Hepatocyte (in vitro differentiated cells): ENCODE data around the gene ANKRD16. TPM values are rescaled to one million over a fixed set of nuclear protein-coding genes. Genes with fewer than 3 reads are reported as not detected.
A peak's percentile ranks its signal among the peaks of the same experiment; 100 is the strongest.

Experiments
- DNase-seq: peaks from one replicate; pipeline ENCODE4 v3.0.0-alpha.2; 2016; ENCODE audit warnings: low spot score
- H2AFZ ChIP-seq: fragments of 200-600 bp; sonication (generic); 2 replicates; pipeline ENCODE4 v1.6.0; 2016; ENCODE audit warnings: antibody characterized with exemption, mild to moderate bottlenecking
- H3K27ac ChIP-seq: fragments of 200-600 bp; sonication (generic); 2 replicates; pipeline ENCODE4 v1.5.1; 2016; ENCODE audit warnings: mild to moderate bottlenecking
- H3K27me3 ChIP-seq: fragments of 200-600 bp; sonication (generic); 2 replicates; pipeline ENCODE4 v1.6.1; 2016
- H3K36me3 ChIP-seq: fragments of 200-600 bp; sonication (generic); replicated peaks from 2 replicates; pipeline ENCODE4 v1.5.1; 2016; ENCODE audit warnings: low read depth; ENCODE audit not compliant: insufficient read depth
- H3K4me1 ChIP-seq: fragments of 200-600 bp; sonication (generic); 2 replicates; pipeline ENCODE4 v1.5.1; 2016; ENCODE audit warnings: mild to moderate bottlenecking, moderate library complexity; ENCODE audit not compliant: insufficient read depth
- H3K4me2 ChIP-seq: fragments of 200-600 bp; sonication (generic); 2 replicates; pipeline ENCODE4 v1.6.0; 2016
- H3K4me3 ChIP-seq: fragments of 200-600 bp; sonication (generic); 2 replicates; pipeline ENCODE4 v1.5.1; 2016; ENCODE audit warnings: mild to moderate bottlenecking
- H3K79me2 ChIP-seq: fragments of 200-600 bp; sonication (generic); 2 replicates; pipeline ENCODE4 v1.6.0; 2017; ENCODE audit warnings: mild to moderate bottlenecking
- H3K9me2 ChIP-seq: fragments of 200-600 bp; sonication (generic); replicated peaks from 2 replicates; pipeline ENCODE4 v1.6.0; 2017; ENCODE audit warnings: mild to moderate bottlenecking; ENCODE audit not compliant: insufficient read depth
- H3K9me3 ChIP-seq: fragments of 200-600 bp; sonication (generic); 2 replicates; pipeline ENCODE4 v1.5.1; 2016; ENCODE audit warnings: low read depth, mild to moderate bottlenecking
- H4K20me1 ChIP-seq: fragments of 200-600 bp; sonication (generic); 2 replicates; pipeline ENCODE4 v1.6.0; 2016; ENCODE audit warnings: mild to moderate bottlenecking; ENCODE audit not compliant: insufficient read depth, poor library complexity, severe bottlenecking
- EZH2 ChIP-seq: fragments of 200-600 bp; sonication (generic); IDR thresholded peaks from 2 replicates; pipeline ENCODE4 v1.6.1; 2016; ENCODE audit warnings: antibody characterized with exemption, mild to moderate bottlenecking, borderline replicate concordance
- EZH2phosphoT487 ChIP-seq: fragments of 200-600 bp; sonication (generic); IDR thresholded peaks from one replicate; pipeline ENCODE4 v1.6.1; 2018; ENCODE audit warnings: antibody characterized with exemption, mild to moderate bottlenecking, low read depth, moderate library complexity; ENCODE audit not compliant: unreplicated experiment, severe bottlenecking
- WGBS: methylation state at CpG from one replicate; pipeline ENCODE4 v1.1.6; 2016; ENCODE audit warnings: low lambda C conversion rate; ENCODE audit errors: missing lambda C conversion rate; 5-methylcytosine and 5-hydroxymethylcytosine counted together
- polyA plus RNA-seq: library from polyadenylated mRNA; unstranded; fragments of >200 nt; fragmentation: Nextera tagmentation; extraction: Ambion mirVana; gene quantifications from 2 replicates; pipeline ENCODE4 v1.2.1, GENCODE V29; 2016
- total RNA-seq: library from RNA; depleted of rRNA; stranded (reverse); fragments of >200 nt; gene quantifications from 2 replicates; pipeline ENCODE4 v1.2.3, GENCODE V29; 2014
- TF ChIP-seq, protein P1 (sequence below): fragments of 200-600 bp; sonication (generic); IDR thresholded peaks from 2 replicates; pipeline ENCODE4 v1.5.1; 2016; ENCODE audit warnings: antibody characterized with exemption, mild to moderate bottlenecking; ENCODE audit not compliant: poor library complexity

ANKRD16 gene
- total RNA-seq (4.6 and 6.8 TPM in 2 replicates), polyA plus RNA-seq (11.5 and 15.7 TPM in 2 replicates)

DNA sequence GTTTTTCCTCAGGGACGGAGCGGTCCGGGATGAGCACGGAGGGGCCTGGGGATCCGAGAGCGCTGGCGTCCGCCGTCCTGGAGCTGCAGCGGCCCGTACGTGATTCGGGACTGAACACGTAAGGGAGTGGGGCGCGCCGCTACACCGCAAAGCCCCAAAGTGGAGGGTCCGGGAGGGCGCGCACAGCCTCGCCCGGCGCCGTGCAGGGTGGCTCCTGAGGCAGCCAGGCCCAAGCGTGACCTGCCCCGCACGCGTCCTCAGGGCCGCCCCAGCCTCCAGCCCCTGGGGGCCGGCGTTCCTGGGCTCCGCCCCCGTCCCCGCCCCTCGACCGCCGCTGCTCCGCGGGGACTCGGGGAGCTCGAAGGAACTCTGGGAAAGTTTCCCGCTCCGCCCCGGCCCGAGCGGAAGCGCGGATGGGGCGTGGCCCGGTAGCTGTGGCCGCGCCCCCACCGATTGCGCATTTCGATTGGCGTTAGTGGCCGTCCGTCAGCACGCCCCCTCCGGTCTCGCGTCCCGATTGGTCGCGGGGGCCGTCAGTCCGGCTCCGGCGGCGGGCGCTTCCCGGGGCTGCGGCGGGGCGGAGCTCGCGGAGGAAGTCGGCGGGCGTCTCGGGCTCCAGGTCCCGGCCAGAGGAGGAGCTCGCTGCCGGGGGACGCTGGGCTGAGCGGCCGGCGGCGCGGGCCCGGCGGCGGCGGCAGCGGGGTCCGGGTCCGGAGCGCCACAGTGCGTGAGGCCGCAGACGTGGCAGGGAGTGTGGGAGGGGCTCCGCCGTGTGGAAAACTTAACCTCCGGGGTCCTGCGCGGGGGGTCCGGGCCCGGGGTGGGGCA lies at the start of gene ANKRD16, which contains the start of gene FBH1:
Gene ANKRD16 (minus strand): TSS at position 270 of the 828 bp plus-strand sequence. CDS start 539 bp downstream, outside the sequence.
Gene FBH1 (plus strand): TSS at position 620 of the 828 bp plus-strand sequence. CDS start 103 bp downstream, at position 723.
- TF ChIP-seq EZH2phosphoT487 (no peak), EZH2 (no peak)
- TF ChIP-seq, protein P1, sequence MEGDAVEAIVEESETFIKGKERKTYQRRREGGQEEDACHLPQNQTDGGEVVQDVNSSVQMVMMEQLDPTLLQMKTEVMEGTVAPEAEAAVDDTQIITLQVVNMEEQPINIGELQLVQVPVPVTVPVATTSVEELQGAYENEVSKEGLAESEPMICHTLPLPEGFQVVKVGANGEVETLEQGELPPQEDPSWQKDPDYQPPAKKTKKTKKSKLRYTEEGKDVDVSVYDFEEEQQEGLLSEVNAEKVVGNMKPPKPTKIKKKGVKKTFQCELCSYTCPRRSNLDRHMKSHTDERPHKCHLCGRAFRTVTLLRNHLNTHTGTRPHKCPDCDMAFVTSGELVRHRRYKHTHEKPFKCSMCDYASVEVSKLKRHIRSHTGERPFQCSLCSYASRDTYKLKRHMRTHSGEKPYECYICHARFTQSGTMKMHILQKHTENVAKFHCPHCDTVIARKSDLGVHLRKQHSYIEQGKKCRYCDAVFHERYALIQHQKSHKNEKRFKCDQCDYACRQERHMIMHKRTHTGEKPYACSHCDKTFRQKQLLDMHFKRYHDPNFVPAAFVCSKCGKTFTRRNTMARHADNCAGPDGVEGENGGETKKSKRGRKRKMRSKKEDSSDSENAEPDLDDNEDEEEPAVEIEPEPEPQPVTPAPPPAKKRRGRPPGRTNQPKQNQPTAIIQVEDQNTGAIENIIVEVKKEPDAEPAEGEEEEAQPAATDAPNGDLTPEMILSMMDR: no peak
- under 1% methylated on average over 58 of the region's 109 CpGs for WGBS

DNA sequence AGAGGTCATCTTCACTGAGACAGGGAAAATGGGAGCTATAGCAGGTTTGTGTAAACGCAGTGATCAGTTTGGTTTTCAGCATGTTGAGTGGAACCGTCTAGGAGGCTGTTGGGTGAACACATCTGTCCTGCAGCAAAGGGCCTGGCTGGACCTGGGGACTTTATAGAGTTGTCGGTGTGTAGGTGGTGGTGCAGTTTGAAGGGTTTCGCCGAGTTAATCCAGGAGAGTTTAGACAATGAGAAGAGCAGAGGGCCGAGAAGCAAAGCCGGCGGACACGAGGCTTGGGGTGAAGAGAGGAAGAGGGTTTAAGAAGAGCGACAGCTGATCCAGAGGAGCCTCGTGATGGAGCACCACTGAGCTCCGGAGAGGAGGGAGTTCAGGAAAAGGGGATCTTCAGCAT lies 48.6 kb upstream of the ANKRD16 start:
- Histone ChIP-seq H3K4me2 (no peak overlapping the region), H4K20me1 (no peaks in the 10 kb centered on the region), H3K4me3 (no peak overlapping the region), H3K36me3 (no peaks in the 10 kb centered on the region), H3K9me3 (no peaks in the 10 kb centered on the region), H3K9me2 (no peaks in the 10 kb centered on the region), H3K4me1 (no peaks in the 10 kb centered on the region), H3K27me3 (no peaks in the 10 kb centered on the region), H3K79me2 (no peaks in the 10 kb centered on the region), H2AFZ (no peak overlapping the region), H3K27ac (no peak overlapping the region)
- TF ChIP-seq EZH2phosphoT487: no peak
- TF ChIP-seq, protein P1: no peak
- TF ChIP-seq EZH2: no peak
- 95% methylated on average over 12 of the region's 12 CpGs for WGBS
- no peak for DNase-seq

More for the DNA sequence above, at the start of gene ANKRD16, which contains the start of gene FBH1:
- Histone ChIP-seq H3K9me3 (no peaks in the 10 kb centered on the region), H3K79me2 (peaks cover 67% of the 10 kb centered on the region), H3K27ac (peak within 1 kb of the TSS; percentile 77), H4K20me1 (peaks cover 28% of the 10 kb centered on the region), H3K4me3 (peak within 1 kb of the TSS; percentile 48), H3K36me3 (no peaks in the 10 kb centered on the region), H3K4me2 (peak within 1 kb of the TSS; percentile 94), H3K27me3 (no peaks in the 10 kb centered on the region), H3K4me1 (peaks cover 19% of the 10 kb centered on the region), H3K9me2 (no peaks in the 10 kb centered on the region), H2AFZ (peak within 1 kb of the TSS; percentile 75)
- DNase-seq: peak; percentile 100

DNA sequence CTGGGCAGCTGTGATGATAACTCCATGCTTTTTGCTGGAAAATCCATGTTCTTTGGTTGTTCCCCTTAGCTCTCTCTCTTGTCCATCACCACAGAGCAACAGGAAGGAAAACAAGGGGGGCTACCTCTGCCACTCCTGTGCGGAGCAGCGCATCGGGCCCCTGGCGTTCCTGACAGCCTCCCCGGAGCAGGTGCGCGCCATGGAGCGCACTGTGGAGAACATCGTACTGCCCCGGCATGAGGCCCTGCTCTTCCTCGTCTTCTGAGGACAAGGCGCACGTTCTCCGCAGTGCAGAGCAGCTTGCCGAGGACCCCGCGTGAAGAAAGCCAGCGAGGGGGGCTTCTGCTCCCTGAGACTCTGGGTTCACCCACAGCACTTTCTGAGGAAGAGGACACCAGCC lies 47.3 kb upstream of the ANKRD16 start:
- no peak overlapping the region for H3K27ac ChIP-seq
- WGBS: 95% methylated on average over 18 of the region's 18 CpGs
- no peaks in the 10 kb centered on the region for H3K36me3 ChIP-seq
- no peaks in the 10 kb centered on the region for H3K9me3 ChIP-seq
- no peak overlapping the region for H2AFZ ChIP-seq
- no peak overlapping the region for H3K4me2 ChIP-seq
- H3K4me1 ChIP-seq: no peaks in the 10 kb centered on the region
- no peak overlapping the region for H3K4me3 ChIP-seq
- H4K20me1 ChIP-seq: no peaks in the 10 kb centered on the region
- H3K79me2 ChIP-seq: no peaks in the 10 kb centered on the region
- H3K9me2 ChIP-seq: no peaks in the 10 kb centered on the region
- DNase-seq: no peak
- no peaks in the 10 kb centered on the region for H3K27me3 ChIP-seq
- TF ChIP-seq, protein P1: no peak
- TF ChIP-seq EZH2 (no peak), EZH2phosphoT487 (no peak)
